ENCODE results near the gene AMBRA1.

The AMBRA1 gene

DNA sequence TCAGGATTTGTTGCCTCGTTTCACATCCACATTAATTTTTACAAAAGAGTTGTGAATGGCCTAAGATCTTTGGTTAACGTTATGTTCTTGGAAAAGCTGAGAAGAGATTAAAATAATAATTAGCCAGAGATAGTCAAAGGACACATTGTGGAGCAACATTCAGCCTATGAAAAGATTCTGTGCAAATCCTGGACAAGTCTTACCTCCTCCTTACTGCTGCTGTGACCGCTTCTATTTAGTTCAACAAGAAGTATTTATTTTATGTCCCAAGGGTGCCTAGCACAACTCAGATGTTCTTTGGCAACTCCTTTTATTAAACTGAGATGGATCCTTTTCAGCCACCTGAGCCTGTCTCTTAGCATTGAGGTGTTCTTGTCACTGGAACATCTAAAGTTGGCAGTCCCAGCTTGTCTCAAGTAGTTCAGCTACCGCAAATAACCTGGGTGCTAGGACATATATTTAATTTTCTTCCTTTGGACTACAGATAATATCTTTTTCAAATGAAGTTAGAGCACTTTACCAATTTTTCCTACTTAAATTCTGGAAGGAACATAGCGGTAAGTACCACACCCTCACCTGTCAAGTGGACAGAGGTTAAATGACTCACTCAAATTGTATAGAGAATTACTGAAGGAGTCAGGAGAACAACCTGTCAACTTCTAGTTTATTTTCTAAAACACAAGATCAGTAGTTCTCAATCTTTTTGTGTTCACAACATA, 121.7 kb downstream of the AMBRA1 start:
- no peak for DNase-seq

GRCh38 chr11:46469926-46470325, 123.9 kb downstream of the AMBRA1 start:
- no peak for DNase-seq

DNA sequence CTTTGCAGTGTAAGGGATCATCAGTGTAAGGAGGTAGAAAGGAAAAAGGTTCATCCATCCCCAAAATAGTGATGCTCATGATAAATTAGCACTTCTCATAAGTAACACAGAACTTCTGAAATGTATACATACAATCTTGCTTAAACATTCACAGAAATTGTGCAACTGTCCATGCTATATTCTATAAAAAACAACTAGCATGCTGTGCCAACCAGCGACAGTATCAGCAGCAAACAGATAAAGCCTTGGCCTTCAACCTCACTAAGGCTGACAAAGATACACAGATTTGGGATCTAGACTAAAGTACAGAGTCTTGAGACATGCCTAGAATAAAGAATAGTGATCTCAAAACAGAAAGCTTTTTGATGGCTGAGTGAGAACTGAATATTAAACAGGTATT, 128.1 kb downstream of the AMBRA1 start:
- no peak for DNase-seq

DNA sequence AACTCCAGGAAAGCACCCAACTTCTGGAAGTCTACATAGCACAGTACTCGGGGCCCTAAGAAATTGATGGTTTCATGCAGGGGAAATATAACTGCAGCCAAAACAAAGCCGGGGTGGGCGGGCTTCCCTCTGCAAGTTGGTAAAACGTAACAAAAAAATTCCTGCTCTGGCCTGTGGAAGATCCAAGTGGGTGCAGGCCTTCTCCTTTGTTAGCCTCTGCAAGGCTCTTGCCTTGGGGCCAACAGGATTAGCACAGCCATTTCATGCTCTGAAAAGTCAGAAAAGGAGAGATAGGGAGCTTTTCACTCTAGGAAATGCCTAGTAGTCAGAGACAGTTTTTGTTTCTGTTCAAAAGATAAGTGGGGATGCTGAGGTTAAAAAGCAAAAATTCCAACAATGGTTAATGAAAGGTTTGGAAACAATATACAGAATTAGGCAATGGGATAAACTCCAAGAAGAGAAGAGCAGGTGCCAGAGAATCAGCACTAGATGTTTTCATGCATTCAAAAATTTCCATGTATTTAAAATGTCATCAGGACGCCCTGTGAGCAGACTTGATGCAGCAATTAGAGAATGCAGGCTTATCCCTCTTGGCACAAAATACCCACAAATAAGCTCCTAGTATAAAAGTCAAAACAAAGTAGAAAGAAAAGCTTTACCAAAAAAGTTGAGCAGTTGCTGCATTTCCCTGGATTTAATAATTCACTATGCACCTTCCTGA, 130.0 kb downstream of the AMBRA1 start:
- no peak for DNase-seq

- no peak for DNase-seq
Measured at GRCh38 chr11:46461461-46461927, 132.3 kb downstream of the AMBRA1 start.

DNA sequence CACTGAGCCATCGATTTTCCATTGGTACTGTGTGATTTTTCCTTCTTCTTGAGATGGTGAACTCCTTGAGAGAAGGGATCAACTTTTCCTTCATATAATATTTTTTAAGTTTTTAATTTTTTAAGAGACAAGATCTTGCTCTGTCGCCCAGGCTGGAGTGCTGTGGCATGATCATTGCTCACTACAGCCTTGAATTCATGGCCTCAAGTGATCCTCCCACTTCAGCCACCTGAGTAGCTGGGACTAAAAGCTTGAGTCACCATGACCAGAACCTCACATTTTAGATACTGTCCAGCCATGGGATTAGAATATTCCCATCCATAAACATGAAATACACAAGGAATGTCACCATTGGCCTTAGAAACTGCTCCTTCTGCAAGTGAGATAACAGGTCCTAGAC, 135.3 kb downstream of the AMBRA1 start:
- DNase-seq, result no peak

- no peak for DNase-seq
Measured at GRCh38 chr11:46457659-46458424, 136.0 kb downstream of the AMBRA1 start.

DNA sequence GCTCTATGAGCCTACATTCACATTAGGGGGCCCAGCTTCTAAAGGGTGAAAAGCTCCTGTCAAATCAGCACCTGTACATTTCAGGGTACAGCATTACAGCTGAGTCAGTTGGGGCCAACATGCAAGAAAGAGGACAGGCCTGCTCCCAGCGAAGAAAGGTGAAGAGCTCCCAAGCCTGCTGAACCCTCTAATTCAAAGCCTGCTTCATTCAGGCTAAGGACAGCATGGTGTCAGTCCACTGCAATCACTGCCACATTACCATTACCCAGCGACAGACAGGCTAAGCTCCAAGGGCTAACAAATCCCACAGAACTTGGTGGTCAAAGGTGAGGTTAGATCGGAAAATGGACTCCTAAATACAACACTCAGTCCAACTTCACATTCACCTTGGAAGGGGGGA, 136.8 kb downstream of the AMBRA1 start:
- no peak for DNase-seq

- DNase-seq, result no peak
Measured at GRCh38 chr11:46456269-46457001, 137.4 kb downstream of the AMBRA1 start.

- no peak for DNase-seq
Measured at GRCh38 chr11:46455834-46456233, 138.0 kb downstream of the AMBRA1 start.

DNA sequence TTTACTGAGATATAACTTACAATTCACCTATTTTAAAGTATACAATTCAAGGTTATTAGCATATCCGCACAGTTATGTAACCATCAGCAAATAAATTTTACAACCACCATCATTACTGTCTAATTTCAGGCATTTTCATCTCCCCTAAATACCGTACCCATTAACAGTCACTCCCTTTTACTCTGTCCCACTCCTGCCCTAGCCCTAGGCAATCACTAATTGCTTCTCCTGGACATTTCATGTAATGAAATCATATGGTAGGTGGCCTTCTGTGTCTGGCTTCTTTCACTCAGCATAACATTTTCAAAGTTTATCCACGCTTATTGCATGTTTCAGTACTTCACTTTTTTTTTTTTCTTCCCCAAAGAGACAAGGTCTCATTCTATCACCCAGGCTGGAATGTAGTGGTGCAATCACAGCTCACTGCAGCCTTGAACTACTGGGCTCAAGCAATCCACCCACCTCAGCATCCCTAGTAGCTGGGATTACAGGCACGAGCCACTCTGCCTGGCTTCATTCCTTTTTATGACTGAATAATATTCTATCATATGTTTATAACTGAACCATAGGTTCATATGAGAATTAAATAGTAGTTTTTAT, 140.8 kb downstream of the AMBRA1 start:
- no peak for DNase-seq

DNA sequence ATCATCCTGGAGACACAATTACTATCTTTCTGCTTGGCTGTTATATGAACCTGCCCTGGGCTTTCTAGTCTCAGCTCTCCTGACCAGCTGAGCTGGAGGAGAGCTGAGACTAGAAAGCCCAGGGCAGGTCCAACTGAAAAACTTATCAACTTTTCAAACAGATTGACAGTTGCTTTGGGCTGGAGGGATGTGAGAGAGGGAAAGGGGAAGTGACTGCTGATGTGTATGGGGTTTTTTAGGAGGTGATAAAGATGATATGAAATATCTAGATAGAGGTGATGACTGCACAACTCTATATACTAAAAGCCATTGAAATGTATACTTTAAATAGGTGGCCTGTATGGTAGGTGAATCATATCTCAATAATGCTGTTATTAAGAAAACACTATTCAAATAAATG, 142.1 kb downstream of the AMBRA1 start:
- DNase-seq, result no peak

- DNase-seq, result no peak
Measured at GRCh38 chr11:46450846-46451477, 142.9 kb downstream of the AMBRA1 start.

GRCh38 chr11:46447544-46447943, 146.3 kb downstream of the AMBRA1 start:
- no peak for DNase-seq

DNA sequence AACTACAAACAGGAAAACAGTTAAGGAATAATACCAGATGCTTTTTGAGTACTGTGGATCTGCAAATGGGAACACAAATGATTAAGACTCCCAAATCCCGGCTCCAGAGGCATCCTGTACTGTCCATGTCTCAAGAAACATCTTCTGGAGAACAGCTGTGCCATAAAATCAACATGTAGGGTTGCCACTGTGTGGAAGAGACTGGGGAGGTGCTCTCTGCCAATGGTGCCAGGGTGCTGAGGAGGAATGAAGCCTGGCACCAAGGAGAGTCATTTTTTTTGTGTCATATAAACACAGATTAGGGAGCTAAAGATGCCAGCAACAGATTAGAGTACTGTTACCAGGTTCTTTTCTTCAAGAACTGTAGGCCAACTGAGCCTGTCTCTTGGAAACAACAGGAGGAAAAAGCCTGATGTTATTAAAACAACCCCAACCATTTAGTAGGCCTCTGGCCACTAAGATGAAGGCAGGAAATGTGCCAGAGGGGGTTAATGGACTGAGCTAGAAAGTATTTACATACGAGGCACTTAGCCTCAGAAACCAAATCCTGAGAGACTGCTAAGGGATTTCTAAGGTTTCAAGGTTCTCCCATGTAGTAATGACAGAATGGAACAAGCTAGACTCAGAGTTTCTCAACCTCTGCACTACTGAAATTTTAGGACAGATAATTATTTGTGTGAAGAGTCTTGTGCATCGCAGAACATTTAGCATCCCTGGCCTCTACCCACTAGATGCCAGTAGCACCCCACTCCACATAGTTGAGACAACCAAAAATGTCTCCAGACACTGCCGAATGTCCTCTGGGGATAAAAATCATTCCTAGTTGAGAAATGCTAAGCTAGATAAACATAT, 147.7 kb downstream of the AMBRA1 start:
- no peak for DNase-seq

DNA sequence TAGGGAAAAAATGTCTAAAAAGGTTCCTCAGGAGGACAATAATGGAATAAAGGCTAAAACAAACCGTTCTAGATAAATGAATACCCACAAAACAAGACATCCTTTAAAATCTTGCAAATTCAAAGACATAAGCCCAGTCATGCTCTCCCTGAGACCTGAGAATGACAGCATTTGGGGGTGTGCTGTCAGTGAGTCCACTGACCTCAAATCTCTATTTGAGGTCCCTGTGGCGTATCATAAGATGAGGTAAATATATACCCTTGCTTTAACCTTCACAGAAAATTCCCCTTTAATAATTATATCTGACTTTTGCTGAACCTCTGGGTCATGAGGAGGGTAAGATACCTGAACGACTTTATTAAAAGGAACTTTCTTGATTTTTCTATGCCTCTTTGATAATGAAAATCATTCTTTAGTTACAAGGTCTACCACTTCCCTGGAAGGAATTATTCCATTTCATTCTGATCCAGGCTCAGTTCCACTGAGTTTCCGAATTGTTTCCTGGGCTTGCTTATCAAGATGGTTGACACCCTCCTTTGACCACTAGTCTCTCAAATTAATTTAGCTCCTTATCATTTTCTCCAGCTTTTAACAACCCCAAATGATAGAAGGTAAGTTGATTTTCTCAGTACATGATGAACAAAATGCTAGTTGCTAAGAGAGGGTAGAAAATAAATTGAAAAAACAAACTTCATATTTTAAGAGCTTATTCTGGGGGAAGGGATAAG, 148.5 kb downstream of the AMBRA1 start:
- DNase-seq, result no peak

DNA sequence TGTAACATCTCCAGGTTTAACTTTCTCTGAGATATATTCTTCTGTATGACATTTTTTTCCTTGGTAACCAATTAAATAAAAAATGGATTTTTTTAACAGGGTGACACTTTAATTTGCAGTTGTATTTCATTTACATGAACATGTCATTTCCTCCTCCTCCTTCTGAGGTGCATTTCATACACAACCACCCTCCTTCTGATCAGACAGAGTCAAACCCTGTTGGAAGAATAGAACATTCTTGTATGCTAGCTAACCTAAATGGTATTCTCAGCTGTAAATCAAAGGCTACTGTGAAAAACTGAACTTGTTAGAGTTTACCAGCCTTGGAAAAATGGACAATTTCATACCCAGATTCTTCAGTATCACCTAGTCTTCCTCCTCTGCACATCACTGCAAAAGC, 149.5 kb downstream of the AMBRA1 start:
- DNase-seq, result no peak

DNA sequence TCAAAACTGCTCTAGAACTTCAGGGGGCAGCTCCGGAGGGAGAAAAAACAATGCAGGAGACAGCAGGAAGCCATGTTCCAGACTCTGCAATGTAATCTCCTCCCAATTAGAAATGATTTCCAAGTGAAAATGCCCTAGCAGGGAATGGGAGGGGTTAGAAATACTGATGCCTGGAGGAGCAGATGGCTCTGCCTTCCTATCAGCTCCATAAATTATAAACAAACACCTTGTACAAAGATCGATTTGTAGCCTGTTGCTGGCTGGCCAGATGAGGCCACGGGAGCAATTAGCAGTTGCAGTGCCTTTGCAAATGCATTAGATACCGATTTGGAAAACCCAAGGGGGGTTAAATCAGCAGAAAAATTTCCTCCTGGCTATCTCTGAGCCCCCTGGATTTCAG, 155.6 kb downstream of the AMBRA1 start:
- no peak for DNase-seq

DNA sequence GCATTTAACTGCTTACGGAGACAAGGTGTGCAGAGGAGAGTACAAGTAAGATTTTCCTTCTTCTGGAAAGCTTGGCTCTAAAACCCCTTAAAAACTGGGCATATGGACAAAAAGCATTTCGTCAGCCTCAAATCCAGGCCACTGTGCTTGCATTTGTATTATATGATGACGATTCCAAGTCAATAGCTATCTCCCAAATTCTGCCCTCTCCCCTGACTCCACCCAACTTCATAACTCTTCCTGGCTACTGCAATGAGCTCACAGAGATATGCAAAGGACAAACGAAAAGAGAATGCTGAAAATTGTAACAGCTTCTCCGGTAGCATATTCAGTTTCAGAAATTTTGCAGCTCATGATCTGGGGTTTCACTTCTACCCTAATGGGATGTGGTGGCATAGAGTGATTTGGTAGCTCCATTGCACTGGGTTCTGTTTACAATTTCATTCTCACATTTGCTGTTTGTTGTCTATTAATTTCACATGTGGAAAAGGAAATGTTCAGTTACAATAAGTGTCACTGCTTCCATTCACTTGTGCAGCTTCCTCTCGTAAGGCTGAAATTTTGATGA, 156.6 kb downstream of the AMBRA1 start:
- DNase-seq, result no peak

GRCh38 chr11:46436113-46436512, 157.7 kb downstream of the AMBRA1 start:
- no peak for DNase-seq
